Endodermal cell (in vitro differentiated cells): ENCODE data around the gene PPARG. TPM values are rescaled to one million over a fixed set of nuclear protein-coding genes. Genes with fewer than 3 reads are reported as not detected.
"Not testable (repeated sequence)": the region's sequence is repeated elsewhere in the genome, so short reads cannot be mapped to it uniquely, and the experiment has no call there.

Source experiments
- DNase-seq: peaks from one replicate; pipeline ENCODE4 v3.0.0-alpha.2; 2017
- H3K27ac ChIP-seq: 2 replicates; pipeline ENCODE4 v1.5.1; 2013; ENCODE audit warnings: mild to moderate bottlenecking, low read depth, low read length, moderate library complexity
- H3K27me3 ChIP-seq: 2 replicates; pipeline ENCODE4 v1.6.1; 2013; ENCODE audit warnings: mild to moderate bottlenecking, low read length, moderate library complexity; ENCODE audit not compliant: insufficient read depth, control insufficient read depth, poor library complexity, severe bottlenecking
- H3K36me3 ChIP-seq: 2 replicates; pipeline ENCODE4 v1.7.0; 2013; ENCODE audit warnings: mild to moderate bottlenecking, low read length, moderate library complexity; ENCODE audit not compliant: control insufficient read depth, insufficient read depth
- H3K4me1 ChIP-seq: one replicate; pipeline ENCODE4 v1.7.0; 2013; ENCODE audit warnings: low read length; ENCODE audit not compliant: control insufficient read depth, insufficient read depth
- H3K4me3 ChIP-seq: 2 replicates; pipeline ENCODE4 v1.5.1; 2013; ENCODE audit warnings: mild to moderate bottlenecking, low read length, moderate library complexity
- H3K9ac ChIP-seq: 2 replicates; pipeline ENCODE4 v1.6.1; 2013; ENCODE audit warnings: mild to moderate bottlenecking, low read length, moderate library complexity; ENCODE audit not compliant: poor library complexity, severe bottlenecking; ENCODE audit errors: extremely low read depth
- H3K9me3 ChIP-seq: 2 replicates; pipeline ENCODE4 v1.6.1; 2013; ENCODE audit warnings: mild to moderate bottlenecking, low read length, moderate library complexity; ENCODE audit not compliant: control insufficient read depth
- H3K27ac Mint-ChIP-seq: 2 replicates; pipeline ENCODE4 v1.8.0; 2020; ENCODE audit warnings: mixed read lengths
- H3K27me3 Mint-ChIP-seq: 2 replicates; pipeline ENCODE4 v1.8.0; 2021; ENCODE audit warnings: mild to moderate bottlenecking, mixed read lengths; ENCODE audit not compliant: insufficient read depth
- H3K36me3 Mint-ChIP-seq: 2 replicates; pipeline ENCODE4 v1.8.0; 2020; ENCODE audit warnings: low read depth, mixed read lengths
- H3K4me1 Mint-ChIP-seq: 2 replicates; pipeline ENCODE4 v1.8.0; 2020; ENCODE audit warnings: mixed read lengths
- H3K4me3 Mint-ChIP-seq: 2 replicates; pipeline ENCODE4 v1.8.0; 2020; ENCODE audit warnings: mild to moderate bottlenecking, moderate library complexity, mixed read lengths
- H3K9me3 Mint-ChIP-seq: 2 replicates; pipeline ENCODE4 v1.8.0; 2020; ENCODE audit warnings: mild to moderate bottlenecking, mixed read lengths
- WGBS, 2 experiments: methylation state at CpG; one replicate each; pipeline versions ENCODE4 v1.1.5 to v1.1.7; 2013; ENCODE audit warnings: missing lambda C conversion rate in 2 of 2, mixed read lengths in 1 of 2; ENCODE audit not compliant: insufficient coverage in 1 of 2, insufficient read length in 1 of 2; 5-methylcytosine and 5-hydroxymethylcytosine counted together
- total RNA-seq, 2 donors: library from RNA; stranded (reverse); fragmentation: NEBNext Ultra II Directional in 1 of 2; extraction: Animal tissue kit (Norgen Biotek cat#: 25700) in 1 of 2; gene quantifications; 2 replicates in 1 of 2; 3 replicates in 1 of 2; pipeline ENCODE4 v1.2.1, GENCODE V29; 2021
- TF ChIP-seq, protein P1 (sequence below): fragments of 200-600 bp; sonication (generic); conservative IDR thresholded peaks from 2 replicates; pipeline ENCODE4 v1.5.0; 2021; ENCODE audit warnings: antibody characterized with exemption, mild to moderate bottlenecking

The PPARG gene
- total RNA-seq, 2 donors from 2014 or later, result 3.8 to 4.5 TPM

DNA sequence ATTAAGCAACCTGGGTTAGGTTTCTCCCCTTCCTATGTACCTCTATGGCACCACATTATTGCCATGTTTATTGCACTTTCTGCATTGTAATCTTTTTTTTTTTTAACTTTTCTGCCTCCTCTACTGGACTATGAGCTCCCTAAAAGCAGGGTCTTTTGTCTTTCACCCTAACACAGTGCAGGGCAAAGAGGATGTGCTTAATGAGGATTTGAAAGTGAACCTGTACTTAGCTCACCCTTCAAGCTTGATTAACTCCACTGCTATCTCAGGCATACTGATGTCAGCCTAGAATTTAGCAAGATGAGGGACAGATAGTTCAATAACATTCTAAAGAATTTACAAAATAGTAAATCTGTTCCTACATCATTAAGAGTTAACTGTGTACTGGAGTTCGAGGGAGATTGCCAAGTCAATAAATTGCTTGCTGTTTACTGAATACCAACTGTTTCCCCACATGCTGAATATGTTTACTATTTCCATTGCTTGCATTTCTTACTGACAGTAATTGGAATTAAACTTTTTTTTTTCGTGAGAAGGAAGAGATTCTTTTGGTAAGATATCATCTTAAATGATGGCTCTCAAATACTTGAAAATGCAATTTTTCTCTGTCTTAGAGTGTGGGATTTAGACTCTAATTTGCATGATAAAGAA, 15.7 kb upstream of the PPARG start:
- H3K4me3 ChIP-seq, result no peak overlapping the region
- 87 to 100% methylated on average over 1 to 2 of the region's 2 CpGs for WGBS, 2 experiments
- H3K4me1 Mint-ChIP-seq, result no peaks in the 10 kb centered on the region
- H3K9me3 ChIP-seq, result no peaks in the 10 kb centered on the region
- no peaks in the 10 kb centered on the region for H3K36me3 ChIP-seq
- no peaks in the 10 kb centered on the region for H3K27me3 ChIP-seq
- H3K27ac Mint-ChIP-seq, result no peak overlapping the region
- no peaks in the 10 kb centered on the region for H3K27me3 Mint-ChIP-seq
- H3K4me3 Mint-ChIP-seq, result no peak overlapping the region
- no peak for DNase-seq
- no peaks in the 10 kb centered on the region for H3K9me3 Mint-ChIP-seq
- no peaks in the 10 kb centered on the region for H3K36me3 Mint-ChIP-seq
- no peaks in the 10 kb centered on the region for H3K4me1 ChIP-seq
- TF ChIP-seq, protein P1, sequence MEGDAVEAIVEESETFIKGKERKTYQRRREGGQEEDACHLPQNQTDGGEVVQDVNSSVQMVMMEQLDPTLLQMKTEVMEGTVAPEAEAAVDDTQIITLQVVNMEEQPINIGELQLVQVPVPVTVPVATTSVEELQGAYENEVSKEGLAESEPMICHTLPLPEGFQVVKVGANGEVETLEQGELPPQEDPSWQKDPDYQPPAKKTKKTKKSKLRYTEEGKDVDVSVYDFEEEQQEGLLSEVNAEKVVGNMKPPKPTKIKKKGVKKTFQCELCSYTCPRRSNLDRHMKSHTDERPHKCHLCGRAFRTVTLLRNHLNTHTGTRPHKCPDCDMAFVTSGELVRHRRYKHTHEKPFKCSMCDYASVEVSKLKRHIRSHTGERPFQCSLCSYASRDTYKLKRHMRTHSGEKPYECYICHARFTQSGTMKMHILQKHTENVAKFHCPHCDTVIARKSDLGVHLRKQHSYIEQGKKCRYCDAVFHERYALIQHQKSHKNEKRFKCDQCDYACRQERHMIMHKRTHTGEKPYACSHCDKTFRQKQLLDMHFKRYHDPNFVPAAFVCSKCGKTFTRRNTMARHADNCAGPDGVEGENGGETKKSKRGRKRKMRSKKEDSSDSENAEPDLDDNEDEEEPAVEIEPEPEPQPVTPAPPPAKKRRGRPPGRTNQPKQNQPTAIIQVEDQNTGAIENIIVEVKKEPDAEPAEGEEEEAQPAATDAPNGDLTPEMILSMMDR, result no peak
- H3K27ac ChIP-seq, result no peak overlapping the region
- no peak overlapping the region for H3K9ac ChIP-seq

DNA sequence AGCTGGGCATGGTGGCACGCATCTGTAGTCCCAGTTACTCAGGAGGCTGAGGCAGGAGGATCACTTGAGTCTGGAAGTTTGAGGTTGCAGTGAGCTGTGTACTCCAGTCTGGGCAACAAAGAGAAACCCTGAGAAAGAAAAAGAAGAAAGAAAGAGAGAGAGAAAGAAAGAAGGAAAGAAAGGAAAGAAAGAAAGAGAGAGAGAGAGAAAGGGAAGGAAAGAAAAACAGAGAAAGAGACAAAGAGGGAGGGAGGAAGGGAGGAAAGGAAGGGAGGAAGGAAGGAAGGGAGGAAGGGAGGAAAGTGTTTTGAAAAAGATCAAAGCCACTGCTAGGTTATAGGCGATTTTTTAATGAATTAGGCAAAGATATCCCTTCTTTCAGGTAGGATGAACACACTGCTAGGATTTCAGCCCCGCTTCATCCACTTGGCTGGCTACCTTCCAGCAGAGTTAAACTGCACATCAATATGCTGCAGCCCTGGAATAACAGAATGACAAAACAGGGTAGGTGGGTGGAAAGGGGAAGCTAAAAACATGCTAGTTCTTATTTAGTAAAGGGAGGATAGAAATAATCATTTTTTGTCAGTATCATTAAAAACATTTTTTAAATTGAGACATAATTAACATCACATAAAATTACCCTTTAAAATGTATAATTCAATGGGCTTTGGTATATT, 12.8 kb upstream of the PPARG start:
- no peak overlapping the region for H3K27ac Mint-ChIP-seq
- no peaks in the 10 kb centered on the region for H3K9me3 Mint-ChIP-seq
- 86% methylated on average over 1 to 3 of the region's 3 CpGs for WGBS, 2 experiments
- H3K27ac ChIP-seq, result no peak overlapping the region
- H3K4me3 Mint-ChIP-seq, result no peak overlapping the region
- peaks cover 2% of the 10 kb centered on the region for H3K27me3 Mint-ChIP-seq
- no peak overlapping the region for H3K4me3 ChIP-seq
- no peak for DNase-seq
- H3K36me3 Mint-ChIP-seq, result no peaks in the 10 kb centered on the region
- H3K36me3 ChIP-seq, result no peaks in the 10 kb centered on the region
- H3K9ac ChIP-seq, result no peak overlapping the region
- TF ChIP-seq, protein P1, result no peak
- no peaks in the 10 kb centered on the region for H3K27me3 ChIP-seq
- H3K4me1 Mint-ChIP-seq, result no peaks in the 10 kb centered on the region
- no peaks in the 10 kb centered on the region for H3K4me1 ChIP-seq
- no peaks in the 10 kb centered on the region for H3K9me3 ChIP-seq

DNA sequence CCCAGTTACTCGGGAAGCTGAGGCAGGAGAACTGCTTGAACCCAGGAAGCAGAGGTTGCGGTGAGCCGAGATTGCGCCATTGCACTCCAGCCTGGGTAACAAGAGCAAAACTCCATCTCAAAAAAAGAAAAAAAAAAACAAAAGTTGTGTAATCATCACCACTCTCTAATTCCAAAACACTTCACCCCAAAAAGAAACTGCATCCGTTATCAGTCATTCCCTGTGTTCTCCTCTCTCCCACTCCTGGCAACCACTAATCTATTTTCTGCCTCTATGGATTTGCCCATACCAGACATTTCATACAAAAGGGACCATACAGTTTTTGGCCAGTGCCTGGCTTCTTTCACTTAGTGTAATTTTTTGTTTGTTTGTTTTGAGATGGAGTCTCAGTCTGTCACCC, 12.0 kb upstream of the PPARG start:
- H3K9me3 ChIP-seq, DNase-seq, H3K27me3 Mint-ChIP-seq, H3K9me3 Mint-ChIP-seq, H3K27me3 ChIP-seq, H3K4me3 Mint-ChIP-seq, H3K36me3 ChIP-seq, H3K9ac ChIP-seq, H3K4me1 ChIP-seq, H3K4me3 ChIP-seq, H3K4me1 Mint-ChIP-seq, H3K27ac Mint-ChIP-seq, H3K27ac ChIP-seq, H3K36me3 Mint-ChIP-seq: not testable (repeated sequence)
- 93 to 100% methylated on average over 1 to 5 of the region's 5 CpGs for WGBS, 2 experiments
